Gastroesophageal sphincter (tissue), 4 donors: ENCODE measurements around the gene APP. TPM values are rescaled to one million over a fixed set of nuclear protein-coding genes. Genes with fewer than 3 reads are reported as not detected.
A peak's percentile ranks its signal among the peaks of the same experiment; 100 is the strongest.

Source experiments
- ATAC-seq: fragments of 150-250 bp; one replicate; pipeline ENCODE4 v1.9.1; 2016; ENCODE audit warnings: mild to moderate bottlenecking, moderate library complexity
- H3K27ac ChIP-seq, 4 donors: fragments of 200-600 bp; sonication (generic) in 3 of 4; 1 replicate in 3 of 4; 2 replicates in 1 of 4; pipeline ENCODE4 v1.5.1; 2016 to 2019
- H3K27me3 ChIP-seq: fragments of 200-600 bp; sonication (generic); one replicate; pipeline ENCODE4 v1.5.1; 2019
- H3K36me3 ChIP-seq, 2 donors: fragments of 200-600 bp; sonication (generic); one replicate each; pipeline ENCODE4 v1.5.1; 2019; ENCODE audit warnings: control low read depth in 1 of 2
- H3K4me1 ChIP-seq, 3 donors: fragments of 200-600 bp; sonication (generic); 1 replicate in 2 of 3; 2 replicates in 1 of 3; pipeline ENCODE4 v1.5.1; 2016 to 2019; ENCODE audit warnings: control low read depth in 2 of 3
- H3K4me3 ChIP-seq, 2 donors: fragments of 200-600 bp; sonication (generic); one replicate each; pipeline ENCODE4 v1.5.1; 2019; ENCODE audit warnings: mild to moderate bottlenecking in 1 of 2, moderate library complexity in 1 of 2
- H3K9me3 ChIP-seq, 3 donors: fragments of 200-600 bp; sonication (generic); one replicate each; pipeline ENCODE4 v1.5.1; 2017 to 2019; ENCODE audit warnings: control low read depth in 2 of 3
- CTCF ChIP-seq, 4 experiments: fragments of 200-600 bp in 2 of 4; fragments of 450-650 bp in 2 of 4; sonication (generic) in 1 of 4; IDR thresholded peaks; one replicate each; pipeline ENCODE4 v1.5.1; 2017 to 2019; ENCODE audit warnings: antibody characterized with exemption in 4 of 4, mild to moderate bottlenecking in 2 of 4, moderate library complexity in 2 of 4
- EP300 ChIP-seq: sonication (generic); formaldehyde crosslinking; IDR thresholded peaks from one replicate; pipeline ENCODE4 v1.6.1; 2017; ENCODE audit warnings: antibody characterized with exemption, mild to moderate bottlenecking
- POLR2A ChIP-seq, 2 donors: fragments of 450-650 bp; IDR thresholded peaks; one replicate each; pipeline ENCODE4 v1.6.1; 2017; ENCODE audit warnings: antibody characterized with exemption in 2 of 2, mild to moderate bottlenecking in 2 of 2, moderate library complexity in 1 of 2
- POLR2AphosphoS5 ChIP-seq: sonication (generic); formaldehyde crosslinking; IDR thresholded peaks from one replicate; pipeline ENCODE4 v1.6.1; 2017; ENCODE audit warnings: antibody characterized with exemption
- WGBS, 2 donors: methylation state at CpG; one replicate each; pipeline ENCODE4 v1.1.5; 2018; ENCODE audit warnings: low coverage in 1 of 2; 5-methylcytosine and 5-hydroxymethylcytosine counted together
- total RNA-seq, 4 donors: library from RNA; depleted of rRNA; stranded (reverse); fragments of >200 nt; gene quantifications; one replicate each; pipeline ENCODE4 v1.1.0, GENCODE V29; 2016

The APP gene
- total RNA-seq, 4 donors from 2014 or later: 282 to 724 (median 545) TPM

- Histone ChIP-seq H3K36me3 (peaks cover 0 to 39% of the 10 kb centered on the region in 2 donors), H3K9me3 (no peaks in the 10 kb centered on the region), H3K4me1 (peaks cover 0 to 15% (median 0%) of the 10 kb centered on the region in 3 donors), H3K4me3 (no peak overlapping the region), H3K27ac (peak overlapping the region in 1 of 4 donors; percentile 13), H3K27me3 (no peaks in the 10 kb centered on the region)
- 20 to 22% methylated on average over 6 of the region's 6 CpGs for WGBS, 2 donors
- TF ChIP-seq CTCF (IDR thresholded peaks at IDR 0.05) (peak; percentile 31 to 58 (median 54)), POLR2A (IDR thresholded peaks at IDR 0.05) (no peak), POLR2AphosphoS5 (no peak), EP300 (no peak)
- peak; percentile 19 for ATAC-seq
These were observed 274.9 kb downstream of the APP start for GRCh38 chr21:25895565-25896205.

- ATAC-seq: no peak
- Histone ChIP-seq H3K9me3 (no peaks in the 10 kb centered on the region), H3K4me1 (peaks cover 0 to 15% (median 0%) of the 10 kb centered on the region in 3 donors), H3K27me3 (no peaks in the 10 kb centered on the region), H3K4me3 (no peak overlapping the region), H3K27ac (no peak overlapping the region), H3K36me3 (peaks cover 0 to 62% of the 10 kb centered on the region in 2 donors)
- TF ChIP-seq CTCF (IDR thresholded peaks at IDR 0.05) (no peak), POLR2A (IDR thresholded peaks at IDR 0.05) (no peak), EP300 (no peak), POLR2AphosphoS5 (no peak)
- WGBS, 2 donors: 77% methylated on average over 1 of the region's 1 CpG; no CpG with 5 or more reads in 1 of the 2 donors
These were observed 277.4 kb downstream of the APP start for GRCh38 chr21:25893191-25893590.

- Histone ChIP-seq H3K27me3 (no peaks in the 10 kb centered on the region), H3K36me3 (peaks cover 0 to 65% of the 10 kb centered on the region in 2 donors), H3K27ac (no peak overlapping the region), H3K4me3 (no peak overlapping the region), H3K4me1 (peaks cover 0 to 15% (median 0%) of the 10 kb centered on the region in 3 donors), H3K9me3 (no peaks in the 10 kb centered on the region)
- TF ChIP-seq POLR2AphosphoS5 (no peak), EP300 (no peak), CTCF (IDR thresholded peaks at IDR 0.05) (no peak), POLR2A (IDR thresholded peaks at IDR 0.05) (no peak)
- no peak for ATAC-seq
- 88 to 93% methylated on average over 5 of the region's 5 CpGs for WGBS, 2 donors
These were observed 279.0 kb downstream of the APP start for GRCh38 chr21:25891596-25891995.

GRCh38 chr21:25890001-25890400, 280.6 kb downstream of the APP start:
- peak; percentile 46 for ATAC-seq
- WGBS, 2 donors: 50 to 56% methylated on average over 2 of the region's 2 CpGs
- TF ChIP-seq CTCF (IDR thresholded peaks at IDR 0.05): no peak
- TF ChIP-seq EP300: no peak
- TF ChIP-seq POLR2AphosphoS5: no peak
- no peak for TF ChIP-seq POLR2A (IDR thresholded peaks at IDR 0.05)
- no peaks in the 10 kb centered on the region for H3K4me1 ChIP-seq
- H3K4me3 ChIP-seq: no peak overlapping the region
- peaks cover 0 to 69% of the 10 kb centered on the region in 2 donors for H3K36me3 ChIP-seq
- no peak overlapping the region for H3K27ac ChIP-seq
- H3K9me3 ChIP-seq: no peaks in the 10 kb centered on the region
- H3K27me3 ChIP-seq: no peaks in the 10 kb centered on the region

GRCh38 chr21:25888711-25889110, 281.9 kb downstream of the APP start:
- Histone ChIP-seq H3K27me3 (no peaks in the 10 kb centered on the region), H3K36me3 (peaks cover 0 to 58% of the 10 kb centered on the region in 2 donors), H3K27ac (no peak overlapping the region), H3K4me3 (no peak overlapping the region), H3K4me1 (no peaks in the 10 kb centered on the region), H3K9me3 (no peaks in the 10 kb centered on the region)
- TF ChIP-seq POLR2AphosphoS5 (no peak), EP300 (no peak), POLR2A (IDR thresholded peaks at IDR 0.05) (no peak), CTCF (IDR thresholded peaks at IDR 0.05) (no peak)
- no peak for ATAC-seq
- 92 to 95% methylated on average over 7 to 9 of the region's 9 CpGs for WGBS, 2 donors
